Heart right ventricle (tissue), 16 donors: ENCODE data around the gene PSTK. TPM values are rescaled to one million over a fixed set of nuclear protein-coding genes. Genes with fewer than 3 reads are reported as not detected.

Experiments used
- ATAC-seq, 8 donors: fragments of 200-7000 bp; cut with Tn5 transposase; one replicate each; pipeline ENCODE4 v1.9.1; 2020; ENCODE audit warnings: mild to moderate bottlenecking in 8 of 8, moderate library complexity in 8 of 8, moderate number of reproducible peaks in 1 of 8
- DNase-seq, 2 donors: peaks; one replicate each; pipeline ENCODE4 v3.0.0-alpha.2; 2020
- H3K27ac ChIP-seq, 10 donors: fragments of 200-600 bp; sonication (generic) in 2 of 10; one replicate each; pipeline versions ENCODE4 v1.5.0 to v1.8.0; 2020 to 2022; ENCODE audit warnings: mild to moderate bottlenecking in 3 of 10
- H3K27me3 ChIP-seq, 7 donors: fragments of 200-600 bp; one replicate each; pipeline ENCODE4 v1.8.0; 2021 to 2022; ENCODE audit warnings: mild to moderate bottlenecking in 2 of 7
- H3K36me3 ChIP-seq, 9 donors: fragments of 200-600 bp; sonication (generic) in 1 of 9; one replicate each; pipeline versions ENCODE4 v1.5.0 to v1.8.0; 2020 to 2022; ENCODE audit warnings: mild to moderate bottlenecking in 2 of 9
- H3K4me1 ChIP-seq, 9 donors: fragments of 200-600 bp; sonication (generic) in 1 of 9; one replicate each; pipeline versions ENCODE4 v1.5.0 to v1.8.0; 2020 to 2022; ENCODE audit warnings: mild to moderate bottlenecking in 4 of 9
- H3K4me3 ChIP-seq, 10 donors: fragments of 200-600 bp; sonication (generic) in 2 of 10; one replicate each; pipeline versions ENCODE4 v1.5.0 to v1.8.0; 2020 to 2022; ENCODE audit warnings: mild to moderate bottlenecking in 7 of 10, moderate library complexity in 2 of 10
- H3K9me3 ChIP-seq, 11 donors: fragments of 200-600 bp in 10 of 11; sonication (generic) in 2 of 11; one replicate each; pipeline versions ENCODE4 v1.5.0 to v1.8.0; 2013 to 2022; ENCODE audit warnings: mild to moderate bottlenecking in 2 of 11, control low read depth in 1 of 11, moderate library complexity in 1 of 11
- CTCF ChIP-seq, 9 donors: fragments of 200-600 bp; sonication (generic) in 2 of 9; IDR thresholded peaks; one replicate each; pipeline versions ENCODE4 v1.5.0 to v1.8.0; 2021 to 2022; ENCODE audit warnings: antibody characterized with exemption in 9 of 9, mild to moderate bottlenecking in 5 of 9, moderate library complexity in 1 of 9
- WGBS, 2 donors: extraction: QIAGEN DNeasy Blood & Tissue Kit; methylation state at CpG; one replicate each; pipeline ENCODE4 v1.1.7; 2013; ENCODE audit warnings: inconsistent platforms in 1 of 2; 5-methylcytosine and 5-hydroxymethylcytosine counted together
- intact Hi-C, 10 donors: fragments of 100-400 bp; cut with DNase I; formaldehyde crosslinking; loops; one replicate each; pipeline versions ENCODE4 v1.11.1 to v1.14.2; 2022
- polyA plus RNA-seq, 2 donors: library from polyadenylated mRNA; stranded (reverse); fragments of 200-250 nt; gene quantifications; one replicate each; pipeline ENCODE4 v1.2.3, GENCODE V29; 2013
- total RNA-seq, 10 donors: library from RNA; stranded (reverse); fragmentation: NEBNext Ultra II Directional in 3 of 10; extraction: Animal tissue kit (Norgen Biotek cat#: 25700) in 3 of 10; gene quantifications; one replicate each; pipeline versions ENCODE4 v1.2.1 to v1.2.4, GENCODE V29; 2021 to 2023
- donor health status: Arrhythmogenic right ventricular cardiomyopathy.
- donor health status: ischemic (EF 13 %, LVEDD 7.1; RV severe dilation, severe dysfunction).
- donor health status: healthy with polysubstance abuse.
- donor health status: DM: no; HTN: yes; CAD: no.
- donor health status: DM: no; HTN: no; CAD: no.
- donor health status: ischemic (EF 25% LVEDD 6.9; RV normal size, moderate dysfunction).
- donor health status: ischemic (EF 25% LVEDD 5.7; RV mildly dilated, moderate dysfunction).
- donor health status: healthy.
- donor health status: DM: yes; HTN: yes; CAD: no.
- donor health status: Ischemic cardiomyopathy.
- donor health status: ischemic (EF 35%, LVEDD 5.7; RV mildly dilated, moderate dysfunction).
- donor health status: nonischemic (EF 11% LVEDD 7.7; RV severe dilation, severe dysfunction).
- donor health status: DM: yes; HTN: yes; CAD: no.
- donor health status: PGD.
- donor health status: ischemic (EF 29% LVEDD 5.4; RV normal size, mild dysfunction).
- donor health status: nonischemic (EF 23%, LVEDD 6.1; RV moderate dilation, normal function).

PSTK gene
- total and polyA plus RNA-seq, 12 donors = 1.4 to 3.8 (median 2.2) TPM

DNA sequence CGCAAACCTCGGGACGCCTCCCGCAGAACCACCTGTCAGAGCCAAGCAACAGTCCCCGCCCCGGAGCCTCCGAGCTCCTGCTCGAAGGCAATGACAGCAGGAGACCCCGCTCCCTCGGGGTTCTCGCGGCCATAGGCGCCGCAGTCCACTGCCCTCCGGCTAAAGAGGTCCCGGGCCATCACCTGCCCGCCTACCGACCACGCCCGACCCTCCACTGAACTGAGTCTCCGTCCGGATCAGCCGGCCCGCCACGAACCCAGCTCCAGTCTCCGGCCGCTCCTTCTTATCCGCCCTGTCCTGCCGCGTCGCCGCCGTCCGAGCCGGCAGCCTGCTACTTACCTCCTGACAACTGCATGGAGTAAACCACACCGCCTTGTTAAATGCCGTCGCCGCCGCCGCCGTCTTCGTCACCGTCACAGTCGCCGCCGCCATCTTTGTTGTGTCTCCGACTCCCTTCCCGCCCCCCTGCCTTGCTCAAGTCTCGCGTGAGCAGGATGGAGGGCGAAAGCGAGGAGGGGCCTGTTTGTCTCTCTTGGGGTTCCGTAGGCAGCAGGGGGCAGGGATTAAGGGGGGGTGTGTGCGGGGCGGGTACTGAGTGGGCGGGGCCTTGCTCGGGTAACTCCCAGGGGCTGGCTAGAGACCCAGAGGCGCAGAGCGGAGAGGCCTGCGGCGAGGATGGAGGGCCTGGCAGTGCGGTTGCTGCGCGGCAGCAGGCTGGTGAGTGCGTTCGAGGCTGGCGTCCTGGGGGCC, 28.3 kb downstream of the PSTK start, which contains the start of the genes ACADSB and IKZF5:
ACADSB (plus strand) TSS at position 652 of the 750 bp plus-strand sequence; CDS start at position 676, 24 bp downstream.
IKZF5 (minus strand) TSS at position 441 of the 750 bp plus-strand sequence. CDS start 10,170 bp downstream, outside the sequence.
- H3K4me1 ChIP-seq = peaks cover 4 to 56% (median 42%) of the 10 kb centered on the region in 9 donors
- H3K4me3 ChIP-seq = peak within 1 kb of the TSS; percentile 71 to 97 (median 88)
- peaks cover 0 to 2% (median 0%) of the 10 kb centered on the region in 9 donors for H3K36me3 ChIP-seq
- ATAC-seq (peak; percentile 97 to 99 (median 98)), DNase-seq (peak; percentile 94 to 98)
- intact Hi-C loops = loop anchor here in 3 of 10 donors (1.0 to 10.0 kb wide), 3 partner anchors 28 to 146 kb away; partner anchors contain the start of genes PSTK (in 2 of the 3) and BUB3 (in 1 of the 3)
- no peaks in the 10 kb centered on the region for H3K27me3 ChIP-seq
- no peak for TF ChIP-seq CTCF (IDR thresholded peaks at IDR 0.05)
- H3K9me3 ChIP-seq = no peaks in the 10 kb centered on the region
- H3K27ac ChIP-seq = peak within 1 kb of the TSS; percentile 55 to 96 (median 90)
- 1% methylated on average over 68 of the region's 68 CpGs for WGBS, 2 donors

DNA sequence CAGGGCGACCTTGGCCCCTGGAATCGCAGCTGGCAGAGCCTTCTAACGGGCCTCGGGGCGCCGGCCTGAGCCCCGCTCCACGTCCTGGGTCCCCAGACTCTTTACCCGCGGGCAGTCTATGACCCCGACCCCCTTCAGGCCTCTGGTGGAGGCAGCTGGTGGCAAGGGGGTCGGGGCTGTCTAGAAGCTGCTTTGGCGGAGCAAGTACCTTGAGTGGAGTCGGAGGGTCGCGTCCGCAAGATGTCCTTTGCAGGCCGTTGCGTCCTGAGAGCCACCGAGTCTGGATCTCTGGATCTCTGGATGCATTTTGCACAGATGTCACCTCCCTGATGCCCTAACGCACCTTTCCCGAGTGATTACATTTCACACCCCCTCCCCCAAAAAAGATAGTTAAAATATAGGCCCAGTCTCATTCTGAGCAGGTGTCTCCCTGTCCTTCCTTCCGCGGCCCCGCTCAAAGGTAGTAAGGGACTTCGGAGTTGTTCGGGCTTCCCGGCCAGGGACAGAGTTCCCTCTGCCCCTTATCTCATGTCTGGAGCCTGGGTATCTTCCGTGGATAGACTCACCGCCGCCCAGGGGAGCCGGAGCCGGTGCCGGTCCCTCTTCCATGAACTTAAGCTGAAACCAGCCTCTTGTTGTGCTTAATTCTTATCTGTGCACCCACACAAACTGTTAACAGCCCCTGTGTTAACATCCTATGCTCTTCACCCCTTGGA, 29.1 kb downstream of the PSTK start:
- Histone ChIP-seq H3K4me1 (peaks cover 4 to 49% (median 36%) of the 10 kb centered on the region in 9 donors), H3K36me3 (peaks cover 0 to 2% (median 0%) of the 10 kb centered on the region in 9 donors), H3K27me3 (no peaks in the 10 kb centered on the region), H3K9me3 (no peaks in the 10 kb centered on the region), H3K4me3 (peak overlapping the region; percentile 71 to 97 (median 88)), H3K27ac (peak overlapping the region; percentile 2 to 96 (median 90))
- ATAC-seq (peak; percentile 1 to 66 (median 26)), DNase-seq (peak; percentile 17 to 18)
- WGBS, 2 donors = 1% methylated on average over 34 of the region's 34 CpGs
- intact Hi-C loops = loop anchor here in 2 of 10 donors (2.0 to 10.0 kb wide), 2 partner anchors 28 to 146 kb away; partner anchors contain the start of genes BUB3 (in 1 of the 2) and PSTK (in 1 of the 2)
- TF ChIP-seq CTCF (IDR thresholded peaks at IDR 0.05) = no peak

DNA sequence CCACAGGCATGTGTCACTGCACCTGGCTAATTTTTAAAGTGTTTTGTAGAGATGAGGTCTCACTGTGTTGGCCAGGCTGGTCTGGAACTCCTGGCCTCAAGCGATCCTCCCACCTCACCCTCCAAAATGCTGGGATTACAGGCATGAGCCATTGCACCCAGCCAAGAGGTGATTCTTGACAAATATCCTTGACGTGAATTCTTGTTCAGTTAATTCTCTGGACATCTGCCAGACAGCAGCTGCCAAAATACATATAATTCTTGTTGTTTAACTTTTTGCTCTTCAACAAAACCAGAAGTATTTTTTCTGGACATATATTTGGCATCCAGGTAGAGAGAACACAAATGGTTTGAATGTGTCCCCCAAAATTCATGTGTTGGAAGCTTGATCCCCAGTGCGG, 31.8 kb downstream of the PSTK start:
- intact Hi-C loops = no loop called here
- DNase-seq (no peak), ATAC-seq (no peak)
- TF ChIP-seq CTCF (IDR thresholded peaks at IDR 0.05) = no peak
- peaks cover 4 to 22% (median 21%) of the 10 kb centered on the region in 9 donors for H3K4me1 ChIP-seq
- no peak overlapping the region for H3K27ac ChIP-seq
- H3K36me3 ChIP-seq = peaks cover 0 to 2% (median 0%) of the 10 kb centered on the region in 9 donors
- H3K4me3 ChIP-seq = no peak overlapping the region
- WGBS, 2 donors = 80 to 83% methylated on average over 3 of the region's 3 CpGs
- no peaks in the 10 kb centered on the region for H3K27me3 ChIP-seq
- H3K9me3 ChIP-seq = no peaks in the 10 kb centered on the region
